ENCODE measurements around the gene ENTPD7. TPM values are rescaled to one million over a fixed set of nuclear protein-coding genes. Genes with fewer than 3 reads are reported as not detected.

ENTPD7 gene
- total RNA-seq, 1 donor from 2014 or later: 2.7 TPM

- DNase-seq (no peak), ATAC-seq (no peak)
- intact Hi-C loops (cut with micrococcal nuclease): no loop called here
Observed at GRCh38 chr10:99630991-99631390, 28.3 kb upstream of the ENTPD7 start.

GRCh38 chr10:99631496-99631895, 27.8 kb upstream of the ENTPD7 start:
- intact Hi-C loops (cut with micrococcal nuclease): no loop called here
- ATAC-seq: no peak
- DNase-seq: no peak

GRCh38 chr10:99633832-99634231, 25.5 kb upstream of the ENTPD7 start:
- no peak for ATAC-seq
- intact Hi-C loops (cut with micrococcal nuclease): no loop called here
- no peak for DNase-seq

GRCh38 chr10:99647601-99648151, 11.6 kb upstream of the ENTPD7 start:
- DNase-seq: no peak
- intact Hi-C loops (cut with micrococcal nuclease): no loop called here
- no peak for ATAC-seq

- no peak for ATAC-seq
- intact Hi-C loops (cut with micrococcal nuclease): no loop called here
- no peak for DNase-seq
Observed at GRCh38 chr10:99648717-99649116, 10.6 kb upstream of the ENTPD7 start.

GRCh38 chr10:99652800-99653390, 6.4 kb upstream of the ENTPD7 start:
- ATAC-seq: no peak
- intact Hi-C loops (cut with micrococcal nuclease): no loop called here

GRCh38 chr10:99654390-99655175, 4.7 kb upstream of the ENTPD7 start:
- no peak for ATAC-seq
- intact Hi-C loops (cut with micrococcal nuclease): no loop called here
- no peak for DNase-seq

More at GRCh38 chr10:99652800-99653390, 6.4 kb upstream of the ENTPD7 start:
- no peak for DNase-seq

- no peak for DNase-seq
- intact Hi-C loops (cut with micrococcal nuclease): no loop called here
- ATAC-seq: no peak
Observed at GRCh38 chr10:99656199-99657064, 2.9 kb upstream of the ENTPD7 start.

GRCh38 chr10:99658622-99659030, 683 bp upstream of the ENTPD7 start:
- intact Hi-C loops (cut with micrococcal nuclease): no loop called here
- no peak for ATAC-seq
- DNase-seq: peak; percentile 42

- intact Hi-C loops (cut with micrococcal nuclease): no loop called here
- no peak for ATAC-seq
- no peak for DNase-seq
Observed at GRCh38 chr10:99659868-99660366, 608 bp downstream of the ENTPD7 start.

- intact Hi-C loops (cut with micrococcal nuclease): no loop called here
- DNase-seq (no peak), ATAC-seq (no peak)
Observed at GRCh38 chr10:99660662-99661376, 1.5 kb downstream of the ENTPD7 start.

GRCh38 chr10:99661377-99661763, 2.1 kb downstream of the ENTPD7 start:
- DNase-seq (no peak), ATAC-seq (no peak)
- intact Hi-C loops (cut with micrococcal nuclease): no loop called here

- DNase-seq (no peak), ATAC-seq (no peak)
- intact Hi-C loops (cut with micrococcal nuclease): no loop called here
Observed at GRCh38 chr10:99665304-99665703, 6.0 kb downstream of the ENTPD7 start.

GRCh38 chr10:99667108-99667751, 7.9 kb downstream of the ENTPD7 start:
- intact Hi-C loops (cut with micrococcal nuclease): no loop called here
- ATAC-seq: no peak
- no peak for DNase-seq

GRCh38 chr10:99671386-99671785, 12.1 kb downstream of the ENTPD7 start:
- DNase-seq (no peak), ATAC-seq (no peak)
- intact Hi-C loops (cut with micrococcal nuclease): no loop called here

- DNase-seq (no peak), ATAC-seq (no peak)
- intact Hi-C loops (cut with micrococcal nuclease): no loop called here
Observed at GRCh38 chr10:99672884-99673283, 13.6 kb downstream of the ENTPD7 start.

- ATAC-seq (no peak), DNase-seq (no peak)
- intact Hi-C loops (cut with micrococcal nuclease): no loop called here
Observed at GRCh38 chr10:99673492-99673891, 14.2 kb downstream of the ENTPD7 start.

GRCh38 chr10:99674762-99675161, 15.5 kb downstream of the ENTPD7 start:
- intact Hi-C loops (cut with micrococcal nuclease): no loop called here
- no peak for ATAC-seq

GRCh38 chr10:99676426-99676825, 17.1 kb downstream of the ENTPD7 start:
- DNase-seq (no peak), ATAC-seq (no peak)
- intact Hi-C loops (cut with micrococcal nuclease): no loop called here

More at GRCh38 chr10:99674762-99675161, 15.5 kb downstream of the ENTPD7 start:
- no peak for DNase-seq
